Right ventricle myocardium superior (tissue), 1 donor: ENCODE results near the gene SIRT7. TPM values are rescaled to one million over a fixed set of nuclear protein-coding genes. Genes with fewer than 3 reads are reported as not detected.

ENCODE experiments used
- ATAC-seq: fragments of 200-7000 bp; cut with Tn5 transposase; one replicate; pipeline ENCODE4 v1.9.1; 2020; ENCODE audit warnings: mild to moderate bottlenecking; ENCODE audit not compliant: poor library complexity
- DNase-seq: peaks from one replicate; pipeline ENCODE4 v3.0.0-alpha.2; 2020
- intact Hi-C: fragments of 100-400 bp; cut with DNase I; formaldehyde crosslinking; loops from one replicate; pipeline ENCODE4 v1.11.2; 2022
- total RNA-seq: library from RNA; stranded (reverse); fragmentation: NEBNext Ultra II Directional; extraction: Animal tissue kit (Norgen Biotek cat#: 25700); gene quantifications from one replicate; pipeline ENCODE4 v1.2.1, GENCODE V29; 2021
- donor health status: DM: no; HTN: yes; CAD: no; lungs with severe emphysema.

SIRT7 gene
- total RNA-seq, 1 donor from 2014 or later = 6.1 TPM

DNA sequence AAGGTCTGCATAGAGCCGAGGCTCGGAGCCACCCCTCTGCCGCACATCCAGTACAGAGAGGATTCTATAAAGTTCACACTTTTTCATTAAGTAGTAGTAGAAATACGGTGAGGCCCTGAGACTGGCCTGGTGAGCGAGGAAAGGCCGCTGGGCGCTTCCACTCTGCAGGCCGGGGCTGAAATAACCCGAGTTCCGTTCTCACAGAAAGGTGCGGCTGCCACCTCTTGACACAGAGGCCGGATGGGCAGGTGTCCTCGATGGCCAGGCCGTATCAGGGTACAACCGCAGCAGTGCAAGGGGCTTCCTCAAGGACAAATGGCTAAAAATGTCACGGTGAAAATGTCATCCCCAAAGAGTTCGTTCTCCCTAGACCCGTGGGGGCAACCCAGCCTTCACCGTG lies 6.0 kb downstream of the SIRT7 start:
- ATAC-seq = no peak
- intact Hi-C loops = no loop called here

DNA sequence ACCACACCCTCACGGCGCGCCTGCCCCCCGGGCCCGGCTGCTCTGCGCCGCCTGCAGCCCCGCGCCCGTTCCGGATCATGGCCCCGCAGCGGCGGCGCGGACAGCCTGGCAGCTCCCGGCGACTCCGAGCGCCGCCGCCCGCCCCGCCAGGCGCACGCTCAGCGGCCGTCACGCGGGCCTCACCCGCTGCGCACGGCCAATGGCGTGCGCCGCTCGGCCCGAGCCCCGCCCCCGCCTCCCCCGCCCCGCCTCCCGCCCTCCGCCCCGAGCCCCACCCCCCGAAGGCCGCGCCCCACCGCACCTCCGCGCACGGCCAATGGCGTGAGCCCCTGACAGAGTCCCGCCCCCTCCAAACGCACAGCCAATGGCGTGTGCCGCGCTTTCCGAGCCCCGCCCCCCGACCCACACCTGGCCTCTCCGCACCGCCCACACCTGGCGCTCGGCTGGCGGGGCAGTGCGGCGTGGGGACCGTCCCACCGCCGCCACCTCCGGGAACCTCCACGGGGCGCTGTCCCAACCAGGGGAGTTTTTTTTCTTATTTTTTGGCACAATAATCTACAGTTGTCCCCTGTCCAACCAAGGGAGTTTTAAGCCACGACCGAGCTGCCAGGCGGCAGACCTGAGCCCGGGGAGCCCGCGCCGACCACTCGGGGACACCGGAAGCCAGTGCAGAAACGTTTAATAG lies 6.6 kb downstream of the SIRT7 start, which contains the start of gene PCYT2:
Gene PCYT2, minus strand, starts transcription at position 123 of the 685 bp plus-strand sequence. Its CDS starts 44 bp downstream, at position 79.
- ATAC-seq (peak; percentile 95), DNase-seq (peak; percentile 93)
- intact Hi-C loops = no loop called here

More for the DNA sequence above, 6.0 kb downstream of the SIRT7 start:
- no peak for DNase-seq

DNA sequence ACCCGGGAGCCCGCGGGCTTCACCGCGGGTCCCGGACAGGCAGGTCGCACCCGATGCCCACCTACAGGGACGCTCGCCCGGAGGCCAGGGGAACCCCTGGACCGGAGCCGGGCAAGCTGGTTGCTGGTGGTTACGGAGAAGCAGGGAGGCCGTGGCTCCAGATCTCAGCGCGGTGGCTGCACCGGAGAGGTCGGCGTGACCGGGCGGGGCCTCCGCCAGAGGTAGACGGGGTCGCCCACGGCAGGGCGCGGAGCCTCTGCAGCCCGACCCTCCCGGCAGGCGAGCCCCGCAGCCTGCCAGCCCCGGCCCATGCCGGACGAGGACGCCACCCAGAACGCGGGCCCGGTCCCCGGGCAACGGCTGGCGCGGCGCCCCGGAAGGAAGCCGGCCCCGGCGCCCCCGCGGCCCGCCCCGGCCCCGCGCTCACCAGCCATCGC lies 7.1 kb downstream of the SIRT7 start:
- DNase-seq (no peak), ATAC-seq (no peak)
- intact Hi-C loops = no loop called here

DNA sequence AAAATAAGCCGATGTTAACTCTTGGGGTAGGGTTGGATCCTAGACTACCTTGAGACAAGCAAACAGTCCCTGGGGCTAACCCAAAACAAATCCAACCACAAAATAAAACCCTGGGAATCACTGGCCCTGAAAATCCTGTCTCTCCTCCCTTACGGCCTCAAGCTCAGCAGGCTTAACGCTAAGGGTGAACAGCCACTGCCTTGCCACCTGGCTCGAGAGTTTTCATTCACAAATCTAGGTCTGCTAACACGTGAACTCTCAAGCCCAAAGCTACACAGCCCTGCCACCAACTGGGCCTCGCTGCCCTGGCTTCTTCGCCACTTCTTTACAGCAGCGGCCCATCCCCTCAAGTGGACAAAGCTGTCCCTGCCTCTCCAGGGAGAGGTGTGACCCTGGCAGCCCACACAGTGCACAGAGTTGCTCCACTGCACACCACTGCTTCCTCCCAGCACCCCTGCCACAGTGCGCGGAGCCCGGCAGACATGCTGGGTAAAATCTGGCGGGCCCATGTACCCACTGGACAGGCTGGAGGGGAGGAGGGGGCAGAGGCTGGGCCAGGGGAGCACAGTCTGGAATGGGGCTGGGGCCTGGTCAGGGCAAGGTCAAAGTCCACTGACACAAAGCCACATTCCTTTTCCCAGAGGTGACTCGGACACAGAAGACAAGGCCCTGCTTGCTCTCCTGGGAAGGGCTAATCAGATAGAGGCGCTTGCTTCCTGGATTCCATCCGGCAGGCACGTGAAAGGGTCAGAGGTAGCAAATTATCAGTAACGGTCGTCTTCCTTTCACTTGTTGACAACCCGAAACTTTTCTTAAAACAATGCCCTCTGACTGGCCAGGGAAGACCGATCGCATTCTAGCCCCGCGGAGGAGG lies 7.8 kb downstream of the SIRT7 start:
- intact Hi-C loops = no loop called here
- ATAC-seq (no peak), DNase-seq (no peak)

DNA sequence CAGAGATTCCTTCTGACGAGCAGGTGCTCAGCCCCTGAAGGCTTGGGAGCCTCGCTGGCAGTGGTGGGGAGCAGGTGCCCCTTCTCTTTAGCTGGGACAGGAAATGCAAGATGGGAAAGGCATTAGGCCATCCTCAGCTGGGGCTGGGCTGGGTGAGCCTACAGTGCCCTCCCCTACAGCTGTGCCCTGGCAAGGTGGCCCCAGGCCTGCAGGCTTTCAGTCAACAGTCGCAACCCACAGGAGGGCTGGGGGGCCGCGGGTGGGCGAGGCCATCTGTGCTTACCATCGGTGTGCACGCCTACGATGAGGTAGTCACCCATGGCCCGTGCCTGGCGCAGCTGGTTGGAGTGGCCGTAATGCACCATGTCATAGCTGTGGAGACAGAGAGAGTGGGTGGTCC lies 8.7 kb downstream of the SIRT7 start:
- no peak for ATAC-seq
- intact Hi-C loops = no loop called here
- no peak for DNase-seq

DNA sequence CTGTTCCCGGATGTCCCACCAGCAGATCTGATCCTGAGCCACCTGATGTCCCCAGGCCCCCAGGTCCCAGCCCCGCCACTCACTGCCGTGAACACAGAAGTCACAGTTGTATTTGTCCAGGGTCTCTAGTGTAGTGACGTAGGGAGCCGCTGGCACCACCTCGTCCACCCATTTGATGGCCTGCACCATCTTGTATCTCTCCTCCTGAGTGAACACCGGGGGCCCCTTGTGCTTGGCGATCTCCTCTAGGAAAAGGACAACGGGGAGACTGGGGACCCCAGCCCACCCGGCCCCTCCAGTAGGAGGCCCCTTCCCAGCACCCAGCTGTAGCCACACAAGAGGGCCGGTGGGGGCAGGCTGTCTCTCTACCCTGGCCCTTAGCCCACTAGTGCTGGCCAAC lies 9.2 kb downstream of the SIRT7 start:
- DNase-seq (no peak), ATAC-seq (no peak)
- intact Hi-C loops = no loop called here

DNA sequence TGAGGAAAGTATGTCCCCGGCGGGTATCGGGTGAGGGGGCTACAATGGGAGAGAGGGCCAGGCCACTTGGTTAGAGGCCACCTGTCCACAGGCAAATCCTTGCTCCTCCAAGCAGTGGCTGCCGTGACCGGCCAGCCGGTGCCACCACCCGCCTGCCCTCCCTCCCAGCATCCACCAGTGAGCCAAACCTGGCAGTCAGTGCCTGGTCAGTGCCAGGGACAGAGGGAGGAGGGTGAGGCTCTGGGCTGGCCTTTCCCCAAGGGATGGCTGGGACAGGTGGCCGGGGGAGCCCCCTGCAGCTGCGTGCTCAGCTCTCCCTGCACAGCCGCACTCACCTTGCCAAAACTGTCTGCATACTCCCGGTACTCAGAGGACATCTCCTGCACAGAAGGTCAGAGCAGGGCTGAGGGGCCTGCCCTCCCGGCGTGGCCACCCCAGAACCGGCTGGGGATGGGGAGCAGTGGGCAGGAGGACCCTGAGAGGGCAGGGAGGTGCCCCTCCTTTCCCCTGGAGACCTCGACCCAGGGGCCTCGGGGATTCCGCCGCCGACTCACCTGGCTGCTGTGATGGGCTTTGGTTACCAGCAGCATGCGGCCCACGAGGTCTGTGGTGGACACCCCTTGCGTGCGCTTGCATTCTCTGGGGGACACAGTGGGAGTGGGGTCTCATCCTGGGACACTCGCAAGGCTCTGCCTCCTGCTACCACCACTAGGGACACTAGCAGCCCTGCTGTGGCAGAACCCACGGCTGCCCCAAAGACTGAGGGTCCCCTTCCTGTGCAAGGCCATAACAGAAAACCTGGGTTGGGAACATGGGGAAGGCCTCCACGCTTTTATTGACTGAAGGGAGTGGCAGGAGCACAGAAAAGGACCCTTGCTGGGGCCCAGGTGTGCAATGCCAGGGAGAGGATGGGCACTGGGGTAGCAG lies 10.5 kb downstream of the SIRT7 start:
- intact Hi-C loops = no loop called here
- ATAC-seq = no peak
- no peak for DNase-seq

DNA sequence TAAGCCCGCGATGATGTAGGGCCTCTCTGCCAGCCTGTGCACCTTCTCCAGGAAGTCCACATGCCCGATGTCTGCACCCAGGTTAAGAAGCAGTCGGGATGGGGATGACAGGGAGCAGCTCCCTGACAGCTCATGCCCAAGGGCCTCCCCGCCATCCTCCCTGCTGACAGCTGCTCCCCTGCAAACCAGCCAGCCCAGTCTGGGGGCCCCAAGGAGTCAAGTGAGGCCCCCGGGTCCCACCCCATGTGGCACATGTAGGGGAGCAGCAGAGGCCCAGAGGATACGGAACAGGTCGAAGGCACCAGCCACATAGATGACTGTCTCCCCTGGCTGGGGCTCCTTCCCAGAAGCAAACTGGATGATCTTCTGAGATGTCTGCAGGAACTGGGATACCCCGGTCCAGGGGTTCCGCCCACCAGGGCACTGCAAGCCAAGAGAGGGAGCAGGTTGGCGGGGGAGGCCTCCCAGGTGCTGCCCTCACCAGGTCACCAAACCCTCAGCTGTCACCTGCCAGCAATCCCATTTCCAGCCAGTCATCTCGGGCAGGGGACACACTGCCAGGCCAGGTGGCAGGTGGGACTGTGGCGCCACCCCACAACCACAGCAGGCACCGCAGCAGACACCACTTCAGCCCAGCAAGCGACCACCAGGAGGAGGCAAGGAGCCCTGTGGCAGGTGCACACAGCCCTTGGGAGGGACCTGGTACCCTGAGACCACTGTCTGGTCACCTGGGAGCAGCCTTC lies 11.3 kb downstream of the SIRT7 start:
- DNase-seq (no peak), ATAC-seq (no peak)
- intact Hi-C loops = no loop called here

DNA sequence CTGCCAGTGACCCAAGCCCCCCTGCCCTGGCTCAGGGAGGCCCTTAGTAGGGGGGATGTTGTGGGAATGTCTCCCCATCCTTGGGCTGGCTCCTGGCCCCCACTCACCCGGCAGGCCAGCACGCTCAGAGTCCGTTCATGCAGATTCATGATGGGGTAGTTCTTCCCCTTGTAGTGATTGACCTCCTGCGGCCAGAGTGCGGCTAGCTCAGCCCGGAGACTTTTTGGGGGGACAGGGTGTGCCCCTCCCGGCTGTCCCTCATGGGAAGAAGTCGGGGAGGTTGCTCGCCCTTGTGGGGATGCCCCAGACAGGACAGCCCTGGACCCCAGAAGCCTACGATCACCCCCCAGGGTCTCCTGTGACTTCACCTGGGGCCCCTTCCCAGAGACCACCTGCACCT lies 12.0 kb downstream of the SIRT7 start:
- intact Hi-C loops = no loop called here
- no peak for DNase-seq
- ATAC-seq = no peak

DNA sequence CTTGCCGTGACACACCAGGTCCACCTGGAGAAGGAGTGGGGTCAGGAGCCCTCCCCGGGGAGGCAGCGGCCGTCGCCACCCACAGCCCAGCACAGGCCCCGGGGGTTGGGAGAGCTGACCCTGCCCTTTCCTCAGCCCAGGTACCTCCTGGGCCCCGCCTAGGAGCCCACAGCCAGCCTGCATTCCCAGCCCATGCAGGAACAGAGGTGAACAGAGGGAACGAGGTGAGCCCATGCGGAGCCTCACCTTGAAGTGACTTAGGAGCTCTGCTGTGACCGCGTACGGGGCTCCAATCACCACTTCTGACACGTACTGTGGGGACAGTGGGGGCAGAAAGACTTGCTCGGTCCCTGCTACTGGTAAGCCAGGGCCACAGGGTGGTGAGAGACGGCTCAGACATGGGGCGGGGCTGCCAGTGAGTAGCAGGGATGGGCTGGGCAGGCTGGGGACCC lies 12.5 kb downstream of the SIRT7 start:
- intact Hi-C loops = no loop called here
- ATAC-seq = no peak

DNA sequence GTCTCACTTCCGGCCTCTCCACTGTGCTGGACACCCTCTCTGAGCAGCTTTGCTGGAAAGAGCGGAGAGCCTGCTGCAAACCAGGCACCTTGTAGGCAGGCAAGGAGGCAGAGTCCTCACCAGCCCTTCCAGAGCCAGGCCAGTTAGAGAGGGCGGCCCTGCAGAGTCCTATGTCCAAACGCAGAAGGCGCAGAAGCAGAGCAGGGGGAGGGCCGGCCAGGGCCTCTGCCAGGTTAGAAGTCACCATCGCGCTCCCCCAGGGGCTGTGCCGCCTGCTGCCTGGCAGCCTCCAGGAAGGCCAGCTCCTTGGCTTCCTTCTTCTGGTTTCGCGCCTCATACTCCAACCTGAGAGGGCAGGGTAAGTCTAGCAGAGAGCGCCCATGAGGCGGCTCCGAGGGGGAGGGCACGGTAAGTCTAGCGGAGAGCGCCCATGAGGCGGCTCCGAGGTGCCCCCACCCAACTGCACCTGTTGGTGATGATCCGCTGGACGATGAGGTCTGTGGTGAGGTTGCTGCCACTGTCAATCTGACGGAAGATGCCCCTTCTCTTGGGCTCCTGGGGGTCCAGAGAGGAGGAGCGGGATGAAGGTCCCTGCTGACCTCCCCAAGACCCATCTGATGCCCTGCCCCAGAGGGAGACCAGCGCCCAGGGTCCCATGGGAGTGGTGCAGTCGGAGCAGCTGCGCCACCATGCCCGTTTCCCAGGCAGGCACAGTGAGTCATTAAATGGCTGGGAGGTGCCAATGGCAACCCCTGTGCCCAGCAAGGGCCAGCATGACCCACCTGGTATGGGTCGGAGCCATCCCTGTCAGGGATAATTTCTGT lies 13.2 kb downstream of the SIRT7 start:
- DNase-seq (no peak), ATAC-seq (no peak)
- intact Hi-C loops = no loop called here

More for the DNA sequence above, 12.5 kb downstream of the SIRT7 start:
- DNase-seq = no peak

DNA sequence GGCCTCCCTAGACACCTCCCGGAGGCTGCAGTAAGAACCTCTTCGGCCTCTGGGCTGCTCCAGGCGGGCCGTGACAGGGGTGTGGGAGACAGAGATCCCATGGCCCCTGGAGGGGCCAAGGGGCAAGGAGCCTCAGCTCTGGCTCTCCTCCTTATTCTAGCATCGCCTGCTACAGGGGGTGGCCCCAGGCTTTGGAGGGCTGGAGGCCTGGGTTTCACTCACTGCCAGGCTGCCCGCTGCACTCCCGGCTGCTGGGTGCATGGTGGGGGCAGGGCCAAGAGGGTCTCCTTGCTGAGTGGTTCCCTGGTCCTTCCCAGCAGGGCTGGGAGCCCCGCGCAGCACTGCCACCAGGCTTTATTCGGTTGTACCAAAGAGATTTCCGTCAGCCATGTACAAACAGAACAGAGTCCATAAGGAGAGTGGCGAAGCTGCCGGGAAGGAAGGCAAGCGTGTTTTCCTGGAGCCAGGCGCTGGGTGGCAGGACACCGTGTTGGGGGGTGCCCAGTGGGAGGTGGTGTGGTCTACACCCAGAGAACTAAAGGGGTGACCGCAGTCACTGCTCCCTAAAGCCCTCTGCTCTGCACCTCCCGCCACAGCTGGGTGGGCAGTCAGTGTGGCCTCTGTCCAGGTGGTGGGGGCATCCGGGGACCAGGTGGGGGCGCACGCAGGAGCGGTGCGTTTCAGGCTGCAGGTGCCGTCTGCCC lies 13.9 kb downstream of the SIRT7 start:
- ATAC-seq = no peak

DNA sequence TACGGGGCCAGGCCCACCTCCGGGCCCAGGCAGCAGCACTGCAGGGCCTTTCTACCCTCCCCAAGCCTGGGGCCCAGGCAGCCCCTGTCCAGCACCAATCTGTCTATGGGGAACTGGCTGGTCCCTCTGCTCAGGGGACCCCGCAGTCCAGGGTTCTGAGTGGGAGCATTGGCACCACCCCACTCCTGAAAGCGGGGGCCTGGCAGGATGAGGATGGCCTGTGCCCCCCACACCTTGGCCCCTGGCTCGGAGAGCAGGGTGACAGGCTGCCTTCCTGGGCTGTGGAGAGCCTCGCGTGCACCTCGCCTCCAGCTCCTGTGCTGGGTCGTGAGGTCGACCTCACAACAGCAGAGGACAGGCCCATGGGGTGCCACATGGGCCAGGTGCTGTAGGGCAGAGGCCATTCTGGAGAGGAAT lies 14.6 kb downstream of the SIRT7 start:
- ATAC-seq (no peak), DNase-seq (no peak)
- intact Hi-C loops = no loop called here

More for the DNA sequence above, 13.9 kb downstream of the SIRT7 start:
- DNase-seq = no peak
- intact Hi-C loops = no loop called here

DNA sequence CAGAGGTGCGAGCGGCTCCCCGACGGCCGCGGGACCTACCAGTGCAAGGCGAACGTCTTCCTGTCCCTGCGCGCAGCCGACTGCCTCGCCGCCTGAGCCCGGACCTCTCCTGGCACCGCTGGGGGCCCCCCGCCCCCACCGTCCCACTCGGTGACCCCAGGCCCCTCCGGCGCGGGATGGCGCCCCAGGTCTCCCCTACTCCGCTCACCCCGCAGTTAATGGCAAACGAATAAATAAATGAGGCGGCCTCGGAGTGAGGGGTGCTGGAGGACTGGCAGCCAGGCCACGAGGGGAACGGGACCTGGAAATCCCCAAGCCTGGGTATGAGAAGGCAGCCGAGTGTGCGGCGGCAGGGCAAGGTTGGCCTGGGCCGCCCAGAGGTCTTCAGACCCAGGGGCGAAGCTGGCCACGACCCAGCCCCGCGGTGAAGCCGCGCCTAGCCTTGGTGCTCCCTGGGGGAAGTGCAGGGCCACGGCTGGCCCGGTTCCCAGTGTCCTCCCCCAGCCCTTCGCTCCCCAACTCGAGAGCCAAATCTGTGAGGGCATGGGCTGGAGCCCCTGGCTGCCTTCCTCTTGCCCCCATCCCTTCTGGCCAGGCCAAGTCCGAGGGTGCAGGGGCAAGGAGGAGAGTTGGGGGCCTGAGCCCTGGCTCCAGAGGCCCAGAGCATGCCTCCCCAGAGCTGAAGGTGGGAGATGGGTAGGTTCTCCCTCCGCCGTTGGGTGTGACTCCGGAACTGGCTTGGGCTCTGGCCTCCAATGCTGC lies 15.1 kb downstream of the SIRT7 start:
- DNase-seq (no peak), ATAC-seq (peak; percentile 5)
- intact Hi-C loops = no loop called here

DNA sequence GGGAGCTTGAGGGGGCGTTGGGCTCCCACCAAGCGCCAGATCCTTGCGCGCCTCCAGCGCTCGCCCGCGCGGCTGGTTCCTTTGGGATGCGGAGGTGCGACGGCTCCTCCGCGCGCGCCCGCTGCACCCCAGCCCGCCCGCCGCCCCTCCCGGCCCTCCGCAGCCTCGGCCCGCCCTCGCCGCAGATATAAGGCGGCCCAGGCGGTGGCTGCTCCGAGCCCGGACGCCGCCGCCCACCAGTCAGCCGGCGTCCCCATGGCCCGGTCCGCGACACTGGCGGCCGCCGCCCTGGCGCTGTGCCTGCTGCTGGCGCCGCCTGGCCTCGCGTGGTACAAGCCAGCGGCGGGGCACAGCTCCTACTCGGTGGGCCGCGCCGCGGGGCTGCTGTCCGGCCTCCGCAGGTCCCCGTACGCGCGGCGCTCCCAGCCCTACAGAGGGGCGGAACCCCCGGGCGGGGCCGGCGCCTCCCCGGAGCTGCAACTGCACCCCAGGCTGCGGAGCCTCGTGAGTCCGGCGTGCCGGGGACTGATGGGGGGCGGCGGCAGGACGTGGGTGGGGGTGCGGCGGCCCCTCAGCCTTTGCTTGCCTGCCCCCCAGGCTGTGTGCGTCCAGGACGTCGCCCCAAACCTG lies 15.8 kb downstream of the SIRT7 start, which contains the start of gene NPB:
Gene NPB, plus strand, starts transcription at position 216 of the 630 bp plus-strand sequence. Its CDS starts 40 bp downstream, at position 256.
- intact Hi-C loops = no loop called here
- ATAC-seq = peak; percentile 71
- no peak for DNase-seq
